ENCODE data around the gene SMIM38. TPM values are rescaled to one million over a fixed set of nuclear protein-coding genes. Genes with fewer than 3 reads are reported as not detected.

Gene SMIM38
- total RNA-seq, 1 donor from 2014 or later, result 0.26 TPM

GRCh38 chr11:69109101-69109500, 46.6 kb upstream of the SMIM38 start:
- TF ChIP-seq CTCF (IDR thresholded peaks at IDR 0.05; ENCODE audit: insufficient read depth, low read length, severe bottlenecking), result no peak
- Histone ChIP-seq H3K36me3 (ENCODE audit: control insufficient read depth, insufficient read depth, low read length) (no peaks in the 10 kb centered on the region), H3K27me3 (ENCODE audit: control insufficient read depth, insufficient read depth, low read length) (peaks cover 3% of the 10 kb centered on the region), H3K4me3 (ENCODE audit: low read depth, low read length) (no peak overlapping the region)
- FAIRE-seq, result peak; percentile 81
- no peak for DNase-seq (ENCODE audit: low read depth)

GRCh38 chr11:69110451-69110850, 45.3 kb upstream of the SMIM38 start:
- Histone ChIP-seq H3K36me3 (ENCODE audit: control insufficient read depth, insufficient read depth, low read length) (no peaks in the 10 kb centered on the region), H3K27me3 (ENCODE audit: control insufficient read depth, insufficient read depth, low read length) (peaks cover 3% of the 10 kb centered on the region), H3K4me3 (ENCODE audit: low read depth, low read length) (no peak overlapping the region)
- peak; percentile 86 for FAIRE-seq
- DNase-seq (ENCODE audit: low read depth), result no peak
- TF ChIP-seq CTCF (IDR thresholded peaks at IDR 0.05; ENCODE audit: insufficient read depth, low read length, severe bottlenecking), result no peak

GRCh38 chr11:69111624-69112542, 43.9 kb upstream of the SMIM38 start:
- H3K4me3 ChIP-seq (ENCODE audit: low read depth, low read length), result no peak overlapping the region
- H3K36me3 ChIP-seq (ENCODE audit: control insufficient read depth, insufficient read depth, low read length), result no peaks in the 10 kb centered on the region
- DNase-seq (ENCODE audit: low read depth), result no peak
- TF ChIP-seq CTCF (IDR thresholded peaks at IDR 0.05; ENCODE audit: insufficient read depth, low read length, severe bottlenecking), result no peak
- peaks cover 3% of the 10 kb centered on the region for H3K27me3 ChIP-seq (ENCODE audit: control insufficient read depth, insufficient read depth, low read length)
- no peak for FAIRE-seq

DNA sequence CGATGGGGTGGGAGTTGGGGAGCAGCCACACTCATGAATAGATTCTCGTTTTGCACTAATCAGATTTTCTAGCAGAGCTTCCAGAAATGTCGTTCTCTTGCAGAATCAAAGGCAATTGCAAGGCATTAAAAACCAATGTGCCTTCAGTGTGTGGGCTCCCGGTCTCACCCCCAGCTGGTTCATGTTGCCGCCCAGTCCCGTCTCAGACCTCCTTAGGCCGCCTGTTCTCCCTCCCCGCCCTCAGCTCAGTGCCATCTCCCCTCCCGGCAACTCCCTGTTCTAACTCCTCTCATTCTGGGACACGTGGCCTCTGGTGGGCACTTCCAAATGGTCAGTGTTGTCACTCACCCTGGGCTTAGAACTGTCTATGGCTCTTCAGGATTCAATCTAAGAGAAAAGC, 42.5 kb upstream of the SMIM38 start:
- no peaks in the 10 kb centered on the region for H3K27me3 ChIP-seq (ENCODE audit: control insufficient read depth, insufficient read depth, low read length)
- H3K36me3 ChIP-seq (ENCODE audit: control insufficient read depth, insufficient read depth, low read length), result no peaks in the 10 kb centered on the region
- no peak for DNase-seq (ENCODE audit: low read depth)
- no peak overlapping the region for H3K4me3 ChIP-seq (ENCODE audit: low read depth, low read length)
- FAIRE-seq, result no peak
- no peak for TF ChIP-seq CTCF (IDR thresholded peaks at IDR 0.05; ENCODE audit: insufficient read depth, low read length, severe bottlenecking)

GRCh38 chr11:69113646-69114340, 41.9 kb upstream of the SMIM38 start:
- no peak for TF ChIP-seq CTCF (IDR thresholded peaks at IDR 0.05; ENCODE audit: insufficient read depth, low read length, severe bottlenecking)
- H3K36me3 ChIP-seq (ENCODE audit: control insufficient read depth, insufficient read depth, low read length), result no peaks in the 10 kb centered on the region
- H3K4me3 ChIP-seq (ENCODE audit: low read depth, low read length), result no peak overlapping the region
- no peak for FAIRE-seq
- no peaks in the 10 kb centered on the region for H3K27me3 ChIP-seq (ENCODE audit: control insufficient read depth, insufficient read depth, low read length)
- no peak for DNase-seq (ENCODE audit: low read depth)
